K562 (cell line): ENCODE results near the gene GDF15. TPM values are rescaled to one million over a fixed set of nuclear protein-coding genes. Genes with fewer than 3 reads are reported as not detected.

Experiments
- ATAC-seq: fragments of 200-7000 bp; cut with Tn5 transposase; 3 replicates; pipeline ENCODE4 v1.9.1; 2020; ENCODE audit warnings: moderate library complexity
- BruUV-seq: library from RNA; stranded (reverse); fragments of 400-500 nt; replicated peaks from 2 replicates; lab custom pipeline; 2021; lab: Mats Ljungman, UMichigan
- CTCF ChIA-PET: fragments of 300-600 bp; formaldehyde crosslinking; extraction: SDS; loops from one replicate; lab custom pipeline; 2021; ENCODE audit warnings: low intra/inter-chr PET ratio; lab: Yijun Ruan, JAX
- POLR2A ChIA-PET: fragments of 300-600, 350-650 bp; sonication (Branson Sonifier 250); formaldehyde crosslinking; extraction: SDS; loops from one replicate; lab custom pipeline; 2021; ENCODE audit warnings: antibody characterized with exemption, inconsistent platforms; lab: Yijun Ruan, JAX
- DNase-seq, 4 experiments: peaks; one replicate each; pipeline versions ENCODE4 v3.0.0 to v3.0.0-alpha.2; 2011 to 2018; ENCODE audit warnings: low spot score in 3 of 4, mixed read lengths in 3 of 4; ENCODE audit errors: extremely low read depth in 1 of 4
- FAIRE-seq: peaks from 2 replicates; lab custom pipeline; 2011; peaks lifted over from hg19 to GRCh38; lab: Jason Lieb, UNC
- H2AFZ ChIP-seq: 2 replicates; pipeline ENCODE4 v1.6.0; 2011; ENCODE audit warnings: low read depth, low read length, control low read depth, inconsistent platforms
- H3K27ac ChIP-seq: fragments of 200-600 bp; 3 replicates; pipeline ENCODE4 v1.8.0; 2011; ENCODE audit warnings: low read depth, mild to moderate bottlenecking, control low read depth, inconsistent platforms, low read length, moderate library complexity, mixed read lengths; ENCODE audit errors: extremely low read depth
- H3K27me3 ChIP-seq, 2 experiments: fragments of 300-600 bp in 1 of 2; 2 replicates in 1 of 2; 3 replicates in 1 of 2; pipeline versions ENCODE4 v1.6.0 to v1.8.0; 2011; ENCODE audit warnings: inconsistent platforms in 2 of 2, low read length in 2 of 2, mild to moderate bottlenecking in 1 of 2, mixed read lengths in 1 of 2, moderate library complexity in 1 of 2; ENCODE audit not compliant: control insufficient read depth in 2 of 2, insufficient read depth in 2 of 2
- H3K36me3 ChIP-seq: fragments of 300-600 bp; 3 replicates; pipeline ENCODE4 v1.8.0; 2011; ENCODE audit warnings: mild to moderate bottlenecking, low read length, inconsistent platforms; ENCODE audit not compliant: control insufficient read depth, insufficient read depth
- H3K4me1 ChIP-seq, 2 experiments: fragments of 200-600 bp in 1 of 2; replicated peaks in 1 of 2; 2 replicates in 1 of 2; 3 replicates in 1 of 2; pipeline versions ENCODE4 v1.5.1 to v1.8.0; 2011; ENCODE audit warnings: inconsistent platforms in 2 of 2, low read length in 2 of 2, mild to moderate bottlenecking in 1 of 2, mixed read lengths in 1 of 2, moderate library complexity in 1 of 2; ENCODE audit not compliant: control insufficient read depth in 2 of 2, insufficient read depth in 2 of 2
- H3K4me2 ChIP-seq: 2 replicates; pipeline ENCODE4 v1.6.1; 2011; ENCODE audit warnings: low read length, control low read depth, inconsistent platforms, mixed read lengths; ENCODE audit not compliant: insufficient read depth
- H3K4me3 ChIP-seq: fragments of 200-600 bp; sonication (generic), shearing (Covaris generic); 2 replicates; pipeline ENCODE4 v1.5.1; 2016; ENCODE audit warnings: control low read depth, inconsistent platforms
- H3K79me2 ChIP-seq: fragments of 200-600 bp; 3 replicates; pipeline ENCODE4 v1.8.0; 2011; ENCODE audit warnings: low read length, inconsistent platforms; ENCODE audit not compliant: control insufficient read depth, insufficient read depth
- H3K9ac ChIP-seq, 2 experiments: 2 replicates each; pipeline versions ENCODE4 v1.6.0 to v1.6.1; 2011; ENCODE audit warnings: low read depth in 2 of 2, low read length in 2 of 2, control low read depth in 1 of 2, inconsistent platforms in 1 of 2, mild to moderate bottlenecking in 1 of 2, mixed read lengths in 1 of 2; ENCODE audit not compliant: insufficient read depth in 1 of 2
- H3K9me1 ChIP-seq: one replicate; pipeline ENCODE4 v1.6.0; 2011; ENCODE audit warnings: inconsistent platforms, mild to moderate bottlenecking, low read length, moderate library complexity; ENCODE audit not compliant: control insufficient read depth, insufficient read depth
- H3K9me3 ChIP-seq: replicated peaks from 2 replicates; pipeline ENCODE4 v1.5.1; 2011; ENCODE audit warnings: low read depth, low read length, inconsistent platforms; ENCODE audit not compliant: control insufficient read depth, insufficient read depth
- H4K20me1 ChIP-seq: replicated peaks from 2 replicates; pipeline ENCODE4 v1.6.1; 2011; ENCODE audit warnings: low read length, inconsistent platforms, mixed read lengths; ENCODE audit not compliant: control insufficient read depth, insufficient read depth
- DMBX1 ChIP-seq: fragments of 250-450 bp; sonication (Bioruptor Pico); IDR thresholded peaks from 2 replicates; pipeline ENCODE4 v1.8.0; 2022; ENCODE audit warnings: inconsistent platforms, mild to moderate bottlenecking, moderate library complexity, borderline replicate concordance
- GTF2F1 ChIP-seq: IDR thresholded peaks from 2 replicates; pipeline ENCODE4 v1.6.1; 2011; ENCODE audit warnings: low read depth, low read length, improper control_type of control experiment
- NCOA6 ChIP-seq: fragments of 450-650 bp; IDR thresholded peaks from 2 replicates; pipeline ENCODE4 v1.6.1; 2017; ENCODE audit warnings: mild to moderate bottlenecking
- RBM25 ChIP-seq: fragments of 200-400 bp; formaldehyde crosslinking; IDR thresholded peaks from 2 replicates; pipeline ENCODE4 v1.6.1; 2018; ENCODE audit warnings: low read length, low read depth, moderate library complexity; ENCODE audit not compliant: severe bottlenecking
- SMAD4 ChIP-seq: fragments of 250-450 bp; sonication (Bioruptor Pico); conservative IDR thresholded peaks from 2 replicates; pipeline ENCODE4 v1.8.0; 2021; ENCODE audit warnings: inconsistent platforms, mild to moderate bottlenecking, moderate library complexity
- ZNF347 ChIP-seq: fragments of 450-650 bp; formaldehyde crosslinking; IDR thresholded peaks from 2 replicates; pipeline ENCODE4 v1.4.0; 2020; ENCODE audit warnings: low read depth, mild to moderate bottlenecking, moderate library complexity
- WGBS: fragments of 100-300 bp; shearing (Covaris generic); methylation state at CpG from one replicate; pipeline ENCODE4 v1.1.6; 2016; ENCODE audit warnings: low coverage, mixed read lengths; ENCODE audit not compliant: insufficient coverage; ENCODE audit errors: missing lambda C conversion rate; 5-methylcytosine and 5-hydroxymethylcytosine counted together
- in situ Hi-C: fragments of 300-500 bp; cut with MboI; formaldehyde crosslinking; loops from 4 replicates; pipeline ENCODE4 v1.15.0; 2018; ENCODE audit warnings: inconsistent platforms, mixed read lengths
- intact Hi-C: fragments of 100-400 bp; cut with micrococcal nuclease; formaldehyde crosslinking; loops from 2 replicates; pipeline ENCODE4 v1.14.2; 2022
- polyA plus RNA-seq, 8 experiments: library from polyadenylated mRNA; depleted of rRNA in 4 of 8; stranded (reverse) in 5 of 8; unstranded in 3 of 8; fragments of >200 nt; fragmentation: Nextera tagmentation in 2 of 8; fragmentation: Illumina TruSeq in 1 of 8; extraction: Ambion mirVana in 2 of 8; extraction: Trizol in 1 of 8; gene quantifications; 2 replicates each; pipeline versions ENCODE4 v1.2.1 to v1.2.3, GENCODE V29; 2011 to 2014; ENCODE audit warnings: inconsistent platforms in 1 of 8, missing spikeins in 1 of 8
- total RNA-seq, 7 experiments: library from RNA; depleted of rRNA in 6 of 7; stranded (reverse); fragments of >200 nt in 6 of 7; fragmentation: Illumina TruSeq in 2 of 7; extraction: Trizol in 2 of 7; gene quantifications; 2 replicates each; pipeline versions ENCODE4 v1.2.1 to v1.2.3, GENCODE V29; 2011 to 2021; ENCODE audit warnings: low replicate concordance in 1 of 7
- TF ChIP-seq, protein P1 (sequence below): sonication (generic); formaldehyde crosslinking; IDR thresholded peaks from 2 replicates; pipeline ENCODE4 v1.8.0; 2023; ENCODE audit warnings: mild to moderate bottlenecking, missing genetic modification reagents
- TF ChIP-seq, protein P2 (sequence below): fragments of 250-450 bp; sonication (Bioruptor Pico); IDR thresholded peaks from 2 replicates; pipeline ENCODE4 v1.8.0; 2021; ENCODE audit warnings: moderate library complexity, mild to moderate bottlenecking, inconsistent platforms

Gene GDF15
- total and polyA plus RNA-seq, 9 of the 15 experiments (the other 6 are each of a cell fraction or from before 2014, with no cell fraction given) = 2.3 to 82.4 (median 12.5) TPM

DNA sequence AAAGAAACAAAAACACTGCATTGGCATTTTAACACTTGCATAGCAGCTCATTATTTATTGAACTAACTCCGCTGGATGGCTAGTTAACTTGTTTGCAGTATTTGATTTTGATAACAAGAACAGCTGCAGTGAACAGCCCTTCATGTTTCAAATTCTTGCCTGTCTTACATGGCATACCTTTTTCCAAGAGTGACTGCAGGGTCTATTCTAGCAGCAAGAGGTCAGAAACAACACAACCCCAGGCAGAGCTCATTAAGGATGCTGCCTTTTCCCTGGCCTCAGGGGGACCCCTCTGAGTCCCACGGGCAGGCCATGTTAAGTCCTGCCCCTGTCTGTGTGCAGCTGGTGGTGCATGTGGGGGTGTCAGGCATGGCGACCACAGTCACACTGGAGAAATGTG is 28.9 kb upstream of the GDF15 start:
- Histone ChIP-seq H3K27me3 (no peaks in the 10 kb centered on the region), H4K20me1 (no peaks in the 10 kb centered on the region), H3K9ac (peak overlapping the region in 1 of 2 experiments; percentile 56; a peak in 1 of 4 replicates), H3K27ac (no peak overlapping the region; the same call in 2 of the 3 replicates), H2AFZ (no peak overlapping the region), H3K4me3 (no peak overlapping the region), H3K9me1 (no peaks in the 10 kb centered on the region), H3K36me3 (peaks cover 69% of the 10 kb centered on the region), H3K9me3 (no peaks in the 10 kb centered on the region), H3K4me1 (peaks cover 0 to 4% of the 10 kb centered on the region in 2 experiments; a peak in 1 of 5 replicates), H3K79me2 (peaks cover 5% of the 10 kb centered on the region; the same call in 1 of the 3 replicates), H3K4me2 (no peak overlapping the region)
- CTCF ChIA-PET = no interaction called here
- FAIRE-seq (no peak), DNase-seq (no peak), ATAC-seq (no peak; the same call in 2 of the 3 replicates)
- 86% methylated on average over 3 of the region's 3 CpGs for WGBS
- POLR2A ChIA-PET = interaction anchor here (0.6 to 13.9 kb wide), 3 partner anchors 8 to 31 kb away, joined by 3 to 207 read pairs (median 3); partner anchors contain the start of gene GDF15
- in situ Hi-C loops (no loop called here), intact Hi-C loops (no loop called here)
- TF ChIP-seq RBM25 = peak; percentile 51
- no peak for TF ChIP-seq DMBX1
- no peak for TF ChIP-seq ZNF347
- no TSS peak for BruUV-seq

DNA sequence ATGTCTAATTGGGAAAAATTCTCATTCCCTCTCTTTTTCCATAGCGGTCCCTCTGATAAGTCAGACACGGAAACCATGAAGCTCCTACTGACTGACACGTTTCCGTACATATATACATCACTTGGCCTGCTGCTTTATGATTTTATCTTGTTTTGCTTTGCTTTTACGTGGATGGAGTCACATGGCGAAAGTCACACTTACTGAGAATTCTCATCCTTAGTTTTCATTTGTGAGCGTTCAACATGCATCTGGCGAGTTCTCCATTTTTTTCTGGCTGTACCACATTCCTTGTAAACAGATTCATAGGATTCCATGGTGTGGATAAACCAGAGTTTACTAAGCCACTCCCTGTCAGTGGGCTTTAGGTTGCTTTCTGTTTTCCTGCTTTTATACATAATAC is 24.3 kb upstream of the GDF15 start:
- in situ Hi-C loops = no loop called here
- TF ChIP-seq SMAD4 (CRISPR knock-in tag) = 0 out of 2 replicates have a peak, but pooled peaks have one; percentile 10
- TF ChIP-seq, protein P1, sequence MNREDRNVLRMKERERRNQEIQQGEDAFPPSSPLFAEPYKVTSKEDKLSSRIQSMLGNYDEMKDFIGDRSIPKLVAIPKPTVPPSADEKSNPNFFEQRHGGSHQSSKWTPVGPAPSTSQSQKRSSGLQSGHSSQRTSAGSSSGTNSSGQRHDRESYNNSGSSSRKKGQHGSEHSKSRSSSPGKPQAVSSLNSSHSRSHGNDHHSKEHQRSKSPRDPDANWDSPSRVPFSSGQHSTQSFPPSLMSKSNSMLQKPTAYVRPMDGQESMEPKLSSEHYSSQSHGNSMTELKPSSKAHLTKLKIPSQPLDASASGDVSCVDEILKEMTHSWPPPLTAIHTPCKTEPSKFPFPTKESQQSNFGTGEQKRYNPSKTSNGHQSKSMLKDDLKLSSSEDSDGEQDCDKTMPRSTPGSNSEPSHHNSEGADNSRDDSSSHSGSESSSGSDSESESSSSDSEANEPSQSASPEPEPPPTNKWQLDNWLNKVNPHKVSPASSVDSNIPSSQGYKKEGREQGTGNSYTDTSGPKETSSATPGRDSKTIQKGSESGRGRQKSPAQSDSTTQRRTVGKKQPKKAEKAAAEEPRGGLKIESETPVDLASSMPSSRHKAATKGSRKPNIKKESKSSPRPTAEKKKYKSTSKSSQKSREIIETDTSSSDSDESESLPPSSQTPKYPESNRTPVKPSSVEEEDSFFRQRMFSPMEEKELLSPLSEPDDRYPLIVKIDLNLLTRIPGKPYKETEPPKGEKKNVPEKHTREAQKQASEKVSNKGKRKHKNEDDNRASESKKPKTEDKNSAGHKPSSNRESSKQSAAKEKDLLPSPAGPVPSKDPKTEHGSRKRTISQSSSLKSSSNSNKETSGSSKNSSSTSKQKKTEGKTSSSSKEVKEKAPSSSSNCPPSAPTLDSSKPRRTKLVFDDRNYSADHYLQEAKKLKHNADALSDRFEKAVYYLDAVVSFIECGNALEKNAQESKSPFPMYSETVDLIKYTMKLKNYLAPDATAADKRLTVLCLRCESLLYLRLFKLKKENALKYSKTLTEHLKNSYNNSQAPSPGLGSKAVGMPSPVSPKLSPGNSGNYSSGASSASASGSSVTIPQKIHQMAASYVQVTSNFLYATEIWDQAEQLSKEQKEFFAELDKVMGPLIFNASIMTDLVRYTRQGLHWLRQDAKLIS (CRISPR knock-in tag) = no peak
- no peak for TF ChIP-seq NCOA6
- TF ChIP-seq, protein P2, sequence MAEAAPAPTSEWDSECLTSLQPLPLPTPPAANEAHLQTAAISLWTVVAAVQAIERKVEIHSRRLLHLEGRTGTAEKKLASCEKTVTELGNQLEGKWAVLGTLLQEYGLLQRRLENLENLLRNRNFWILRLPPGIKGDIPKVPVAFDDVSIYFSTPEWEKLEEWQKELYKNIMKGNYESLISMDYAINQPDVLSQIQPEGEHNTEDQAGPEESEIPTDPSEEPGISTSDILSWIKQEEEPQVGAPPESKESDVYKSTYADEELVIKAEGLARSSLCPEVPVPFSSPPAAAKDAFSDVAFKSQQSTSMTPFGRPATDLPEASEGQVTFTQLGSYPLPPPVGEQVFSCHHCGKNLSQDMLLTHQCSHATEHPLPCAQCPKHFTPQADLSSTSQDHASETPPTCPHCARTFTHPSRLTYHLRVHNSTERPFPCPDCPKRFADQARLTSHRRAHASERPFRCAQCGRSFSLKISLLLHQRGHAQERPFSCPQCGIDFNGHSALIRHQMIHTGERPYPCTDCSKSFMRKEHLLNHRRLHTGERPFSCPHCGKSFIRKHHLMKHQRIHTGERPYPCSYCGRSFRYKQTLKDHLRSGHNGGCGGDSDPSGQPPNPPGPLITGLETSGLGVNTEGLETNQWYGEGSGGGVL = no peak
- no peak for TF ChIP-seq GTF2F1
- no peak overlapping the region for H3K4me3 ChIP-seq
- H3K27ac ChIP-seq = no peak overlapping the region
- BruUV-seq = no TSS peak
- no peak overlapping the region for H3K4me2 ChIP-seq
- H2AFZ ChIP-seq = no peak overlapping the region
- ATAC-seq (no peak), DNase-seq (peak in 1 of 4 experiments; percentile 4), FAIRE-seq (no peak)
- 78% methylated on average over 8 of the region's 8 CpGs for WGBS
- no peak overlapping the region for H3K9ac ChIP-seq
- no peaks in the 10 kb centered on the region for H3K9me1 ChIP-seq
- ChIA-PET POLR2A (interaction anchor here (1.0 to 13.9 kb wide), 3 partner anchors 13 to 26 kb away, joined by 3 to 207 read pairs (median 3); partner anchors contain the start of gene GDF15), CTCF (no interaction called here)
- H3K4me1 ChIP-seq = peaks cover 35 to 36% of the 10 kb centered on the region in 2 experiments
- no peaks in the 10 kb centered on the region for H4K20me1 ChIP-seq
- peaks cover 86% of the 10 kb centered on the region; the same call in 2 of the 3 replicates for H3K36me3 ChIP-seq
- no peaks in the 10 kb centered on the region for H3K27me3 ChIP-seq
- H3K9me3 ChIP-seq = no peaks in the 10 kb centered on the region
- intact Hi-C loops = no loop called here
- H3K79me2 ChIP-seq = peaks cover 10% of the 10 kb centered on the region; the same call in 2 of the 3 replicates
